PC-3 (cell line): ENCODE data around the gene TRMT6.

Source experiments
- CTCF ChIP-seq: fragments of 300-600 bp; sonication (generic); conservative IDR thresholded peaks from 2 replicates; pipeline ENCODE4 v1.5.1; 2017; ENCODE audit warnings: antibody characterized with exemption, low read depth, mild to moderate bottlenecking, low read length
- EZH2 ChIP-seq: fragments of 300-600 bp; sonication (generic); IDR thresholded peaks from one replicate; pipeline ENCODE4 v1.6.1; 2017; ENCODE audit warnings: antibody characterized with exemption, mild to moderate bottlenecking, low read length; ENCODE audit not compliant: unreplicated experiment
- EZH2phosphoT487 ChIP-seq: fragments of 300-600 bp; sonication (generic); IDR thresholded peaks from 2 replicates; pipeline ENCODE4 v1.6.1; 2018; ENCODE audit warnings: mild to moderate bottlenecking, antibody characterized with exemption, low read length, borderline replicate concordance

GRCh38 chr20:5927749-5928462 is 22.4 kb downstream of the TRMT6 start:
- TF ChIP-seq CTCF (no peak), EZH2phosphoT487 (no peak), EZH2 (no peak)
